Activated CD4-positive, alpha-beta T cell treated with anti-CD3 and anti-CD28 coated beads, Interleukin-2, amount 50 U/mL, for 48 hours (primary cell): ENCODE measurements around the gene TMED4.
"Not testable (repeated sequence)": the region's sequence is repeated elsewhere in the genome, so short reads cannot be mapped to it uniquely, and the experiment has no call there.

Experiments used
- DNase-seq, 2 experiments: peaks; one replicate each; pipeline ENCODE4 v3.0.0-alpha.2; 2020

Gene TMED4

DNA sequence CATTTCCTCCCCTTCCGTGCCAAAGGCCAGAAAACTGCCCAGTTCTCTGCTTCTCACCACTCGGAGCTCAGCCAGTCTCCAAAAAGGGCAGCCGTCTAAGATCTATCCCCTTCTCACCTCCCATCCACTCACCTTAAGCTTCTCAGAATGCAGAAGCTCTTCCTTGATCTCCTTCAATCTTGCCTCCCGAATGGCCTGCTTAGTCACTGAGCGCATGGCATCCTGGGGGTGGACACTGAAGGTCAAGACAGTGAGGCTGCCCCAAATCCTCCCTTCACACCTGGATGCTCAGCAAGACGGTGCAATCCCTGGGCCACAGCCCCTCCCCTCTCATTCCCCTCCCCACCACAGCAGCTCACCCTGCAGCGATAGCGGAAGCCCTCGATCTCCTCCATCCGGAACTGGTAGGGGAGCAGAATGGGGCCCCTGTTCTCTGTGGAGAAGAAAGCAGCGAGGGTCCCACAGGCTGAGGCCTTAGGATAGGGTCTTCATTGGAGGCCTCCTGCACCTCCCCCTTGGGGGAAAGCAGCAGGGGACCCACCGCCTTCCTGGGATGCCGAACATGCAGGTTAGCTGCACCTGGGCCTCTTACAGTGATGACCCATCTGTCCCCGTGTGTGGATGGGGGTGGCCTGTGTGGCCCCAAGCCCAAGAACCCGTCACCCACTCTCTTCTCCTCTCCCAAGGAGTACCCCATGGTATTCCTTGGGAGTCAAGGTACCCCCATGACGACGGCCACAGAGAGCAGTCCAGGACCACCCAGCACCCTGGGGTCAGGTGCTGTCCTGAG is 13.1 kb downstream of the TMED4 start:
- no peak for DNase-seq

DNA sequence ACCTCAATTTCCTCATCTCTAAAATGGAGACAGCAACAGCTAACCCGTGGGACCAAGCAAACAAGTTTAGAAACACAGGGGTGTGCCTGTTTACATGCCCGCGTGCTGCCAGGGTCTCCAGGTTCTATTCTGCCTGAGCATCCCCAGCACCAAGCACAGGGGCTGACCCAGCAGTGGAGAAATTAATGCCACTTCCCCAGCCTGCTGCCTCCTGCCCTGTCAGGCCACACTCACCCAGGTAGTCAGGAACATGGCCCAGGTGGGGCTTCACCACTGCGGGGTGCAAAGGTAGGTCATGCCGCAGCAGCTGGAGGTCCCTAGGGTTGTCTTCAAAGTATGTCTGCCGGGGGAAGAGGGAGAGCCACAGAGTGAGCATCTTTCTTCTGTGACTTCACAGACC is 14.1 kb downstream of the TMED4 start:
- no peak for DNase-seq

DNA sequence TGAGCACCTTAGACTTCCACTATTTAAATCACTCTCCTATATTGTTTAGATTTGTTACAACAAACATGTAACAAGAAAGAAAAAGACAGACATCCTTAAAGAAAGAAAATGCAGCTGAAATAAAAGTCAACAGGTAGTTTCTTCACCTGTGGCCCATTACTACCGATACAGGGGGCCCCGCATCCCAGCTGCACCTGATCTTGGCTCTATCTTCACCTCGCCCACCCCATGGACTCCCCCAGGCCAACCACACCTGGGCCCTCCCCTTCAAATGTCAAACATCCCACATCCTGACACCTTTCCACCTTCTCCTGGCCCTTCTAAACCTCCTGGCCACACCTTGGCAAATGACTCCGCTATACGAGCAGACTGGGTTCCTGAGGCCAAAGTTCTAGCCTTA is 15.4 kb downstream of the TMED4 start:
- no peak for DNase-seq

DNA sequence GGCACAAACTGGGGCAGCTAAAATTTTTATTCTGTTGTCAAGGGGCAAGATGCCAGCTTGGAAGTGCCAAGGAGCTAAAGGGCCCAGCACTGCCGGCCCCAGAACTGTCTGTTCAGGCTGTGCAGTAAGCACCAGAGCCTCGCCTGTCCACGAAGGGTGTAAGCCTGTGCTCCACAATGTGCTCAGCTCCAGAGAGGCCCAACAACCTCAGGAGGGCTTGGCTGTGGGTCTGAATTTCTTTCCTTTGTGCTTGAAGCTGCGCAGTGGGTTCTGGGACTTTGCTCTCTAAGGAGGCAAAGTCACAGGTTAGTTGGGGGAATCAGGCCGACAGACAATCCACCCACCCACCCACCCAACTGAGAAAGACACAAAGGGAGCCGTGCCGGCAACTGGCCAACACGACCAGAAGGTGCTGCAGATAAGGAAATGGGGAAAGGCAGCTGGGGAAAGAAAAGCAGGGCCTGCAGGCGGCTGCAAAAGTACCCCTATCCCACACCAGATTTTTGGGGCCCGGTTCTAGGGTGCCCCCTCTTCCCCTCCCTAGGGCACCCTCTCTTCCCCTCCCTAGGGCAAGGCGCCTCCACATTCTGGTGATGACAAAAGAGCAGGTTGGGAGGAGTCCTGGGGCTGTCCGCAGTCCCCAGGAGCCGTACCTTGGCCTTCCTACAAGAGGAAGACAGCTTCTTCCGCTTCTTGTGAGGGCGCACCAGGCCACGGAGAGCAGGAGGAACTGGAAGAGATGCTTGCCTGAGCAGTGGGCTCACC is 16.1 kb downstream of the TMED4 start:
- no peak for DNase-seq

DNA sequence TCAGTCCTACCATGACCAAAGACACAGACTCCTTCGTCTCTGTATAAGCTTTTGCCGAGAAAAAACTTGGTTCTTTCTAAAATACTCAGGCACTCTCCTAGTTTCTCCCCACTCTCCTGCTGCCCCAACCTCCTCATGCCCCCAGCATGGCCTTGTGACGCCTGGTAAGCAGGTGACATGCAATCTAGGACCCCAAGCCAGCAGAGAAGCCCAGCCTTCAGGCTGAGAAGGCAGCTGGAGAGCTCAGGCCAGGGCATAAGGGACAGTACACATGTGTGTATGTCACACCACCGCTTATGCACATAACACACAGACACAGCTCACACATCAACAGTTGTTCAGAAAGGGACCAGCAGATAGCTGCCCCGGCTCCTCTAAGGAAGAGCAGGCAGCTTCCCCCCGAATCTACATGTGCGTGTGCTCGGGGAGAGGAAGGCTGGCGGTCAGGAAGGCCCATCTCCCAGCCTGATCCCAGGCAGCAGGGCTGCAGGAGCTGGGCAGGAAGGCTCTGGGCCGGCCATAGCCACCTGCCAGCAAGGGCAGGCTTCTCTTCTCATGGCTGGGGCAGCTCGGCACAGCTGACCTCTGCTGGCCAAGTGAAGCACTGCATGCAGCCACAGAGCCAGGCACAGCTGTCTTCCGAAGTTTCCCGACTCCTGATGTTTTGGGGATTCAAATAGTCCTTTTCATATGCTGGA is 16.8 kb downstream of the TMED4 start:
- peak; percentile 67 to 74 for DNase-seq

DNA sequence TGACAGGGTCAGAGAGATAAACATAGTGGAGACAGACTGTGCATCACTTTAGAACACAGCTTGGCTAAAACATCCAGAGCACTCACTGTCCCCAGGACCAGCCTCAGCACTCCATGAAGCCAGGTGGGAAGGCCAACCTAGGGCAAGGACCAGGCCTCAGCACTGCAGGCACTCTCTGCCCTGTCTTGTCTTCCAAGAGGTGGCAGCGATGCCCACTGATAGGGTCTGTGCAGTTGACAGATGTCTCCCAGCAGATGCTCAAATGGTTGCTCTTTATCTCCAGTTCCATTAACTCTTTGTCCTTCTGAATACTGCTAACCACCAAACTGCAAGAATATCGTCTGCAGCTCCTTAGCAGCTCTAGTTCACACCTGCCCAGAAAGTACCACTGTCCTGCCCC is 17.4 kb downstream of the TMED4 start:
- no peak for DNase-seq

DNA sequence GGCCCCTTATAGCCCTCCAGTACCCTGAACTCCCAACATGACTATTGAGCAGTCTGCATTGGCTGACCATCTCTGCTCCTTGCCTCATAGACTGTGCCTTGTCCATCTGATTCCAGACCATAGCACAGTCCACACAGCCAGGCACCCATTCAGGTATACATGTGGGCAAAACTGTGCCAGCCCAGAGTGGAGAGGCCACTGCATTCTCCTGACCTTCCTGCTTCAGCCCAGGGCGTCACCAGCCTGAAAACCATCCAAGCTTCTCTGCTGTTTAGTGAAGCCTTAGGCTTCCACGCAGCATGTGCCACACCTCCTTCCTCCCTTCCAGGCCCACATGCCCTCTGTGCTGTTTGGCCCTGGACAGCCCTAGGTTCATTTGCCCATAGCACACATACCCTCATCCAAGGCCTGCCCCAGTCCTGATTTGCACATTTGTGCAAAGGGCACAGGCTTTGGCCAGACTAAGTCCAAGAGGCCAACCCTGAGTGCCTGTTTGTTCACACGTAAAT is 18.8 kb downstream of the TMED4 start:
- DNase-seq, result no peak

DNA sequence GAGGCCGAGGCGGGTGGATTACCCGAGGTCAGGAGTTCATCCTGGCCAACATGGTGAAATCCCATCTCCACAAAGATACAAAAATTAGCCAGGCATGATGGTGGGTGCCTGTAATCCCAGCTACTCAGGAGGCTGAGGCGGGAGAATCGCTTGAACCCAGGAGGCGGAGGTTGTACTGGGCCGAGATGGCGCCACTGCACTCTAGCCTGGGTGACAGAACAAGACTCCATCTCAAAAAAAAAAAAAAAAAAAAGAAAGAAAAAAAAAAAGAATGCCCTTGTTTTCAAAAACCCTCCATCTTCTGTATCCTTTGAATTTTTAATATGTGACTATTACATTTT is 19.4 kb downstream of the TMED4 start:
- DNase-seq, result not testable (repeated sequence)

DNA sequence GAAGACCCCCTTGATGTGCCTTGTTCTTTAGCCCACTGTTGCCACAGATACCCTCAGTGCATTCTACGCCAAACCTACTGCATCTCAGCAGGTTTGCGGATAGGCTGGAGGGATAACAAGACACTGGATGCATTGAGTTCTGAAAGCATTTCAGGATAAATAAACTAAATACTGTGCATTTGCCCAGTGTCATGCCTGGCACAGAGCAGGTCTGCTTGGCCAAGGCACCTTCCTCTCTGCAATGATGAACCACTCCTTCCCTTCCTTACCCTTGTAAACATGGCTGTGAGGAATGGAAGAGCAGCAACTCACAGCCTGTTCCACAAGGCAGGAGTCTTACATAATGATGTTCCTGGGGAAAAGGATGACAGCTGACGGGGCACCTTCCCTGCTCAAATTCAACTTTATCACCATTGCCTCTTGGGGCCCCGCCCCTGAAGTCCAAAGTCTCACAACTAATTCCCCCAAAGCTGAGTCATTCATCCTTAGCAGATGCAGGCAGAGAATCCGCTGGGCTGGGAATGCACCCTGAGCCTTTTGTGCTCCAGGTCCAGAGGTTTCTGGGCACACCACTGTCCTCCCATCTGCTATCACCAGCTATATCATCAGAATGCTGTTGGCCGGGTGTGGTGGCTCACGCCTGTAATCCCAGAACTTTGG is 19.9 kb downstream of the TMED4 start:
- no peak for DNase-seq

DNA sequence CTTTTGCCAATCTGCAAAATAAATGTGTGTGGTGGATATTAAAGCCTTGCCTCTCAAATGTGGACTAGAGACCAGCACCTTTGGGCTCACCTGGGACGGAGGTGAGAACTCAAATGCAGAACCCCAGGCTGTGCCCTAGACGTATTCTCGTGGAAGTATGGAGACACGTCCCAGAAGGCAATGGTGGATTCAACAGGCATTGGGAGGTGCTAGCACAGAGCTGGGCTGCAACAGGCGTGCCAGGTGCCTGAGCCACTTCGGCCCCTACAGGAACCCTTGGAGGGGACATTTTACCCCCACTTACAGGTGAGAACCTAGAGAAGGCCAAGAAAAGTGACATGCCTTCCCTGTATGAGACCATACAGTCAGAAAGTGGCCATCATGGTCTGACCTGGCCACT is 20.6 kb downstream of the TMED4 start:
- no peak for DNase-seq

DNA sequence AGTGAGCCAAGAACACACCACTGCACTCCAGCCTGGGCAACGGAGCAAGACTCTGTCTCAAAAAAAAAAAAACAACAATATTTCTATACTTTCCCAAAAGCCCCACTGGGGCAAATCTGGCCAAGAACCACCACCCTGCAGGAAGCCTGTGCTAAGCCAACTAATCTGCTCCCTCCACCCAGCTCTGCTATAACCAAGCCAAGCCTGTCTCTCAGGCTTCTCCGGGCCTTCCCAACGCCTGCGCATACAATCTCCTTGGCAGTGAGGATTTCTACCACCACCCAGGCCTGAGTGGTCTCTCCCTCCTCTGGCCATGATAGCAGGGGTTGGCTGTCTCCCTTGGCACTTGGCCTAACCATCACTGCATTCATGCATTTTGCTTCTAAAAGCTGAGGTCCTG is 22.5 kb downstream of the TMED4 start:
- no peak for DNase-seq

DNA sequence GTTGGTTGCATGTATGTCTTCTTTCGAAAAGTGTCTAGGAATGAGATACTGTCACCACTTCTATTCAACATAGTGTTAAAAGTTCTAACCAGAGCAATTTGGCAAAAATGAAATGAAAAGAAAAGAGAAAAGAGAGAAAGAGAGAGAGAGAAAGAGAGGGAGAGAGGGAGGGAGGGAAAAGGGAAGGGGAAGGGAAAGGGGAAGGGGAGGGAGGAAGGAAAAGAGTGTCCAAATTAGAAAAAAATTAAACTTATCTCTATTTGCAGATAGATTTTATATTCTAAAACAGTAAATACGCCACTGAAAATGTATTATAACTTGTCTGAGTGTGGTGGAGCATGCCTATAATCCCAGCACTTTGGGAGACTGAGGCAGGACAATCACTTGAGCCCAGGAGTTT is 24.5 kb downstream of the TMED4 start:
- DNase-seq, result no peak

DNA sequence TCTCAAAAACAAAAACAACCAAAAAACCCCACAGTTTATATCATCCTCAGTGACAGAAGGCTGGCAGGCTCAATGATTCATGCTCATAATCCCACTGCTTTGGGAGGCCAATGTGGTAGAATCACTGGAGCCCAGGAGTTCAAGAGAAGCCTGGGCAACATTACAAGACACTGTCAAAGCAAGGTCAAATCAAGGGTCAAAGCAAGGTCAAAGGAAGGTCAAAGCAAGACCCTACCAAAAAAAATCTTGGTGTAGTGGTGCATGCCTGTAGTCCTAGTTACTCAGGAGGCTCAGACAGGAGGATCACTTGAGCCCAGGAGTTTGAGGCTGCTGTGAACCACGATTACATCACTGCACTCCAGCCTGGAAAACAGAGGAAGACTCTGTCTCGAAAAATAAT is 26.7 kb downstream of the TMED4 start:
- no peak for DNase-seq

DNA sequence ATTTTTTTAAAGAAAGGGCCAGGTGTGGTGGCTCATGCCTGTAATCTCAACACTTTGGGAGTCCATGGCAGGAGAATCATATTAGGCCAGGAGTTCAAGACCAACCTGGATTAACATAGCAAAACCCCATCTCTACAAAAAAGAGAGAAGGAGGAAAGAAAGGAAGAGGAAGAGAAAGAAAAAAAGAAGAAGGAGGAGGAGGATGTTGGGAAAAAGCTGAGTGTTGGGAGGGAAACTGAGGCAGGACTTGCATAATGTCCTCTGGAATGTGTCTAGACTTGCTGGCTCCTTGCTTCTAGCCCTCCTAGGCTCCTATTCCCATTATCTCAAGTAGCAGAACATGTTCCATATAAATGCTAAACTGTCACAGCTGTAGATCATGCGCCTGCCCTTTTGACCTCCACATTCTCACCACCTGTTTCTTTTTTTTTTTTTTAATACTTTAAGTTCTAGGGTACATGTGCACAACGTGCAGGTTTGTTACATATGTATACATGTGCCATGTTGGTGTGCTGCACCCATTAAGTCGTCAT is 29.5 kb downstream of the TMED4 start:
- DNase-seq, result not testable (repeated sequence)

DNA sequence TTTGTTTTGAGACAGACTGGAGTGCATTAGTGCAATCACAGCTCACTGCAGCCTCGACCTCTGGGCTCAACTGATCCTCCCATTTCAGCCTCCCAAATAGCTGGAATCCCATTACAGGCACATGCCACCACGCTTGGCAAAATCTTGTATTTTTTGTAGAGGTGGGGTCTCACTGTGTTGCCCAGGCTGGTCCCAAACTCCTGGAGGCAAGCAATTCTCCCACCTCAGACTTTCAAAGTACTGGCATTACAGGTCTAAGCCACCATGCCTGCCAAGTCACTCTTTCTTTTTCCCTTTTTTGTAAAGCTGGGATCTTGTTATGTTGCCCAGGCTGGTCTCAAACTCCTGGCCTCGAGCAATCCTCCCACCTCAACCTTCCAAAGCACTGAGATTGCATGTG is 32.6 kb downstream of the TMED4 start:
- no peak for DNase-seq

DNA sequence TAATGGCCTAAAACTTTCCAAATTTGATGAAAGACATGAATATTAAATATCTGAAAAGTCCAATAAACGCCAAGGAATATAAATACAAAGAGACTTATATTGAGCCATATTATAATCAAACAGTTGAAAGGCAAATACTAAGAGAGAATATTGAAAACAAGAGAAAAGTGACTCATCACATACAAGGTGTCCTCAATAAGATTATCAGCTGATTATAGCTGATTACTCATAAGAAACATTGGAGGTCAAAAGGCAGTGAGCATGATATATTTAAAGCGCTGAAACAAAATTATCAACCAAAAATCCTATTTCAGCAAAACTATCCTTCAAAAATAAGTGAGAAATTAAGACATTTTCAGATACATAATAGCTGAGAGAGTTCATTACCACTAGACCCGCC is 33.1 kb downstream of the TMED4 start:
- no peak for DNase-seq

DNA sequence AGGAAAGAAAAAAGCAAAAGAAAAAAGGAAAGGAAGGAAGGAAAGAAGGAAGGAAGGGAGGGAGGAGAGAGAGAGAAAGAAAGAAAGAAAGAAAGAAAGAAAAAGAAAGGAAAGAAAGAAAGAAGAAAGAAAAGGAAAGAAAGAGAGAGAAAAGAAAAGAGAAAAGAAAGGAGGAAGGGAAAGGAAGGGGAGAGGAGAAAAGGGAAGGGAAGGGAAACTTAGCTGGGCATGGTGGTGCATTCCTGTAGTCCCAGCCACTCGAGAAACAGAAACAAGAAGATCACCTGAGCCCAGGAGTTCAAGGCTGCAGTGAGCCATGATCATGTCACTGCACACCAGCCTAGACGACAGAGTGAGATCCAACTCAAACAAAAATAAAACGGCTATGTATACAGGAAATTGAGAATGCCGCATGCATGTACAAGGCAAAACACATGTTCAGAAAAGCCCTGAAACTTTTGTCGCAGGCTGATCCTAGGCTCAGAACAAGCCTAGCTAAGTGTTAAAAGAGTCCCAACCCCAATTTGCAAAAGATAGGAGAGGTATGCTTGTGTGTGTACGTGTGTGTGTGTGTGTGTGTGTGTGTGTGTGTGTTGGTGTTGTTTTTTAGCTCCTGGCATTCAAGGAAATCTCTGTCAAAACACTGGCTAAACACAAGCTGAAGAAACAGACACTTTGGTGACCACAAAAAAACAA is 34.3 kb downstream of the TMED4 start:
- no peak for DNase-seq

DNA sequence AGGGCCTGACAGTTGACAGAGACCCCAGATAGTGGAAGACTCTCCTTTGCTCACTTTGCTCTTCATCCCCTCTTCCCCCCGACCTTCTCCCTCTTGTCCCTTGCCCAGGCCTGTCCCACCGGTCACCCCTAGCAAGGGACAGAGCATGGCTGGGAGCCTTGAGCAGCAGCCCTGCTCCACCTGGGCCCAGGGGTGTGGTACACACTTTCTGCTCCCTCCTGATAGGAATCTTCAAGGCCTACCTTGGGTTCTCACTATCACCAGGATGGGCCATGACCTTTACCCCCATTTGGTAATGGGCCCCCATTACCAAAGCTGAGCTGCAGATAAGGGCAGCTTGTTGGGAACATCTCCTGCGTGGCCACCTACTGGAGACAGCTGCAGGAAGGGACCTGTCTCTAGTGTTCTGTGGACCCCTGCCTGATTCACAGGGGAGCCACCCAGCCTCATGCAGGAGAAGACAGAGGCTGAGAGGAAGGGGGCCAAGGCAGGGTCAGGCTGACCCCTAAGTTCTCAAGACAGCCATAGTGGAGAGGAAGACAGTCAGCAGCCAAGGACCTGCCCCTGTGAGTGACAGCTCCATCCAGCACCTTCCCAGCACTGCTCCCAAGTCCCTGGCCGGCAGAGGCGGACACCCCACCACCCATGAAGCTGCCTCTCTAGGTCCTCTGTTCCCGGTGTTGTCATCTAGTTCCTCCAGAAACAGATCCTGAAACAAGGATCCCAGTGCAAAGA is 40.0 kb downstream of the TMED4 start:
- DNase-seq, result no peak

DNA sequence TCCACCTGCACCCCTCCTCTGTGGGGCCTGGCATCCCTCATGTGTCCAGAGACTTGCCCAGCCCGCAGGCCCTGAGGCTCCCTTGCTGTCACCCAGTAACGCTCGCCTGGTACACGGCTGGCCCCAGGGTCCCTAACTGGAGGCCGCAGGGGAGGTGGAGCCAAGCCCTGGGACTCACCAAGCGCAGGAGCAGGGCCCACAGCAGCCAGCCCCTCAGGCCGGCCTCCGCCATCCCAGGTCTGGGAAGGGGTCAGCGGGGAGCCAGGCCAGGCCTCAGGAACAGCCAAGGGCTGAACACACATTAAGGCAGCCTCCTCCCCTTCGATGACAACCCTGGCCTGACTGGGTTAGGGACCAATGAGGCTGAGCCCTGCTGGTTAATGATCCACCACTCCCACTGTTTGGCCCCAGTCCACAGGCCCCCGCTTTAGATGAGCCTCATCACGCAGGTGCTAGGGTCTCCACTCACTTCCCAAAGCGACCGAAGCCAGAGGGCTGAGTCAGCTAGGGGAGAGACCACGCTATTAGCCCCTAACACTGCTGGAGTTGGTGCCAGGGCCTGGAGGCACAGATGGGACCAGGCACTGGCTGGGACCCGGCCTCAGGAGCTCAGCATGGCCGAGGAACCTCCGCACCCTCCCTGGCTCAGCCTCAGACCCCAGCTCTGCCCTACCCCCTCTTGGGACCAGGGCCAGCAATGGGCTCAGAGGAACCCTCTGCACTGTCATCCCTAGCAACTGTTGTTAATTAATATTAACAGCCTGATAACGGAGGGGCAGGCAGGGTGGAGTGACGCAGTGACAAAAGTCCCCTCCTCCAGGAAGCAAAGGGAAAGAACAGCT is 40.8 kb downstream of the TMED4 start, which contains the start of gene NPC1L1:
Gene NPC1L1, minus strand, starts transcription at position 303 of the 842 bp plus-strand sequence. Its CDS starts 71 bp downstream, at position 232.
- DNase-seq, result no peak

DNA sequence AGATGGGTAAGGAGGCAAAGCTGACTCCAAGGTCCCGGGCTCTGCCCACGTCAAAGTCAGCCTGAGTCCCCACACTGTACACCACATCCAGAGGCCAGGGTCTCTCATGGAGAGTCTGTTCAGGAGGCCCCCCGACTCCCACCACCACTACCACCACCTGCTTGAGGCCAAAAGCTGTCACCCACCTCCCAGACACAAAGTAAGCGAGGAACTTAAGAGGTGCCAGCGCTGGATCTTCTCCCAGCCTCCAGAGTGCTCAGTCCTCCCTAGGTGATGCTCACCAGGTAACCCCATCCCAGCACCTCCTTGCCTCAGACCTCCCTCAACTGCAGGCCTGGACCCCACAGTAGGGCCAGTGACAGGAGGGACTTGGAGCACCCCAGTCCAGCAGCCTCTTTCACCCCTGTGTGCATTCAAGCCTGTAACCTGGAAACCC is 41.4 kb downstream of the TMED4 start:
- DNase-seq, result no peak
